AG04450 (cell line): Measurements from ENCODE around the gene ADARB2. TPM values are rescaled to one million over a fixed set of nuclear protein-coding genes. Genes with fewer than 3 reads are reported as not detected.

ENCODE experiments used
- CTCF ChIA-PET: fragments of 300-600, 350-600 bp; formaldehyde crosslinking; extraction: SDS; loops from one replicate; lab custom pipeline; 2022; ENCODE audit warnings: antibody characterized with exemption, inconsistent platforms; lab: Charles Lee
- POLR2A ChIA-PET: fragments of 350-600 bp; formaldehyde crosslinking; extraction: SDS; loops from one replicate; lab custom pipeline; 2021; ENCODE audit warnings: antibody characterized with exemption, inconsistent platforms; lab: Yijun Ruan, JAX
- DNase-seq: peaks from one replicate; pipeline ENCODE4 v3.0.0-alpha.2; 2011; ENCODE audit warnings: low read depth, low spot score
- H3K27ac ChIP-seq: one replicate; pipeline ENCODE4 v1.5.1; 2012; ENCODE audit warnings: low read depth, low read length, control low read depth
- H3K27me3 ChIP-seq: one replicate; pipeline ENCODE4 v1.6.0; 2012; ENCODE audit warnings: low read length; ENCODE audit not compliant: control insufficient read depth, insufficient read depth
- H3K4me3 ChIP-seq: 2 replicates; pipeline ENCODE4 v1.5.1; 2011; ENCODE audit warnings: mild to moderate bottlenecking, low read depth, low read length, control low read depth
- H3K9me3 ChIP-seq: 2 replicates; pipeline ENCODE4 v1.5.1; 2012; ENCODE audit warnings: low read length; ENCODE audit not compliant: control insufficient read depth, insufficient read depth
- CTCF ChIP-seq: IDR thresholded peaks from 2 replicates; pipeline ENCODE4 v1.5.1; 2011; ENCODE audit warnings: low read depth, low read length, control low read depth, inconsistent platforms
- polyA plus RNA-seq: library from polyadenylated mRNA; depleted of rRNA; stranded (reverse); fragments of >200 nt; gene quantifications from 2 replicates; pipeline ENCODE4 v1.2.3, GENCODE V29; 2011

The ADARB2 gene
- polyA plus RNA-seq, 1 experiment = not detected

GRCh38 chr10:1605121-1605520 lies 132.2 kb downstream of the ADARB2 start:
- no peak for DNase-seq
- no peak overlapping the region for H3K4me3 ChIP-seq
- no peaks in the 10 kb centered on the region for H3K27me3 ChIP-seq
- ChIA-PET CTCF (no interaction called here), POLR2A (no interaction called here)
- TF ChIP-seq CTCF = no peak
- H3K9me3 ChIP-seq = peaks cover 73% of the 10 kb centered on the region
- no peak overlapping the region for H3K27ac ChIP-seq

GRCh38 chr10:1604246-1604645 lies 133.1 kb downstream of the ADARB2 start:
- no peak for TF ChIP-seq CTCF
- no peaks in the 10 kb centered on the region for H3K27me3 ChIP-seq
- CTCF ChIA-PET = no interaction called here
- POLR2A ChIA-PET = no interaction called here
- H3K4me3 ChIP-seq = no peak overlapping the region
- no peak overlapping the region for H3K27ac ChIP-seq
- DNase-seq = no peak
- peaks cover 71% of the 10 kb centered on the region for H3K9me3 ChIP-seq

GRCh38 chr10:1603181-1603580 lies 134.1 kb downstream of the ADARB2 start:
- no peak overlapping the region for H3K27ac ChIP-seq
- TF ChIP-seq CTCF = no peak
- ChIA-PET POLR2A (no interaction called here), CTCF (no interaction called here)
- no peak overlapping the region for H3K4me3 ChIP-seq
- no peaks in the 10 kb centered on the region for H3K27me3 ChIP-seq
- H3K9me3 ChIP-seq = peaks cover 73% of the 10 kb centered on the region
- no peak for DNase-seq

GRCh38 chr10:1602037-1602484 lies 135.3 kb downstream of the ADARB2 start:
- TF ChIP-seq CTCF = no peak
- H3K27ac ChIP-seq = no peak overlapping the region

GRCh38 chr10:1601406-1601805 lies 135.9 kb downstream of the ADARB2 start:
- Histone ChIP-seq H3K27me3 (no peaks in the 10 kb centered on the region), H3K9me3 (peaks cover 66% of the 10 kb centered on the region), H3K27ac (no peak overlapping the region), H3K4me3 (no peak overlapping the region)
- CTCF ChIA-PET = no interaction called here
- POLR2A ChIA-PET = no interaction called here
- TF ChIP-seq CTCF = no peak
- no peak for DNase-seq

More at GRCh38 chr10:1602037-1602484, 135.3 kb downstream of the ADARB2 start:
- ChIA-PET CTCF (no interaction called here), POLR2A (no interaction called here)
- Histone ChIP-seq H3K9me3 (peaks cover 66% of the 10 kb centered on the region), H3K4me3 (no peak overlapping the region), H3K27me3 (no peaks in the 10 kb centered on the region)
- DNase-seq = no peak
